GM12878 (cell line): Measurements from ENCODE around the gene PPIF. TPM values are rescaled to one million over a fixed set of nuclear protein-coding genes. Genes with fewer than 3 reads are reported as not detected.

Source experiments
- ATAC-seq: fragments of 200-7000 bp; cut with Tn5 transposase; 3 replicates; pipeline ENCODE4 v1.9.1; 2020; ENCODE audit warnings: mild to moderate bottlenecking, moderate library complexity
- BruUV-seq: library from RNA; stranded (reverse); fragments of 400-500 nt; replicated peaks from 2 replicates; lab custom pipeline; 2021; lab: Mats Ljungman, UMichigan
- CTCF ChIA-PET: fragments of 300-600 bp; sonication (Branson Sonifier 250); formaldehyde crosslinking; extraction: SDS; loops from one replicate; lab custom pipeline; 2021; ENCODE audit warnings: inconsistent platforms; lab: Yijun Ruan, JAX
- POLR2A ChIA-PET: fragments of 350-600 bp; formaldehyde crosslinking; extraction: SDS; loops from one replicate; lab custom pipeline; 2021; ENCODE audit warnings: inconsistent platforms; lab: Charles Lee
- RAD21 ChIA-PET: fragments of 300-600 bp; sonication (Branson Sonifier 250); formaldehyde crosslinking; loops from one replicate; lab custom pipeline; 2023; ENCODE audit warnings: antibody characterized with exemption; ENCODE audit not compliant: unreplicated experiment; lab: Charles Lee
- SMC1A ChIA-PET: fragments of 300-600 bp; sonication (Branson Sonifier 250); formaldehyde crosslinking; loops from one replicate; lab custom pipeline; 2023; ENCODE audit not compliant: unreplicated experiment, uncharacterized antibody; lab: Charles Lee
- DNase-seq: peaks from one replicate; pipeline ENCODE4 v3.0.0-alpha.2; 2011; ENCODE audit warnings: low read depth, low spot score
- FAIRE-seq: peaks from 3 replicates; lab custom pipeline; 2011; peaks lifted over from hg19 to GRCh38; lab: Jason Lieb, UNC
- H2AFZ ChIP-seq: 2 replicates; pipeline ENCODE4 v1.6.0; 2011; ENCODE audit warnings: low read depth, low read length, control low read depth; ENCODE audit not compliant: control insufficient read depth
- H3K27ac ChIP-seq: 2 replicates; pipeline ENCODE4 v1.5.1; 2011; ENCODE audit warnings: control low read depth; ENCODE audit not compliant: control insufficient read depth, insufficient read depth
- H3K27me3 ChIP-seq, 2 experiments: replicated peaks in 1 of 2; 2 replicates each; pipeline versions ENCODE4 v1.6.0 to v1.6.1; 2011; ENCODE audit warnings: low read length in 1 of 2; ENCODE audit not compliant: control insufficient read depth in 2 of 2, insufficient read depth in 2 of 2
- H3K36me3 ChIP-seq, 2 experiments: 2 replicates each; pipeline ENCODE4 v1.5.1; 2011; ENCODE audit warnings: low read length in 1 of 2; ENCODE audit not compliant: control insufficient read depth in 2 of 2, insufficient read depth in 2 of 2
- H3K4me1 ChIP-seq: 2 replicates; pipeline ENCODE4 v1.6.1; 2011; ENCODE audit warnings: mild to moderate bottlenecking, low read length, moderate library complexity, mixed read lengths; ENCODE audit not compliant: control insufficient read depth, insufficient read depth
- H3K4me2 ChIP-seq: 2 replicates; pipeline ENCODE4 v1.6.0; 2011; ENCODE audit warnings: control low read depth; ENCODE audit not compliant: control insufficient read depth, insufficient read depth
- H3K4me3 ChIP-seq: fragments of 200-600 bp; sonication (generic); 2 replicates; pipeline ENCODE4 v1.5.1; 2016
- H3K79me2 ChIP-seq: 2 replicates; pipeline ENCODE4 v1.6.0; 2011; ENCODE audit warnings: low read length; ENCODE audit not compliant: control insufficient read depth, insufficient read depth
- H3K9ac ChIP-seq: 2 replicates; pipeline ENCODE4 v1.8.0; 2011; ENCODE audit warnings: low read length, control low read depth, mixed read lengths; ENCODE audit not compliant: control insufficient read depth, insufficient read depth
- H3K9me3 ChIP-seq: replicated peaks from 3 replicates; pipeline ENCODE4 v1.5.1; 2011; ENCODE audit warnings: mild to moderate bottlenecking, low read length; ENCODE audit not compliant: control insufficient read depth, insufficient read depth
- H4K20me1 ChIP-seq: 2 replicates; pipeline ENCODE4 v1.6.0; 2011; ENCODE audit not compliant: control insufficient read depth, insufficient read depth
- BMI1 ChIP-seq: fragments of 450-650 bp; IDR thresholded peaks from 2 replicates; pipeline ENCODE4 v1.6.1; 2016; ENCODE audit warnings: mild to moderate bottlenecking, moderate library complexity, borderline replicate concordance
- DPF2 ChIP-seq: fragments of 450-650 bp; IDR thresholded peaks from 2 replicates; pipeline ENCODE4 v1.6.1; 2017; ENCODE audit warnings: mild to moderate bottlenecking
- POU2F2 ChIP-seq: IDR thresholded peaks from 3 replicates; pipeline ENCODE4 v1.6.1; 2011; ENCODE audit warnings: low read depth, mild to moderate bottlenecking, low read length, borderline replicate concordance
- STAT1 ChIP-seq: fragments of 450-650 bp; conservative IDR thresholded peaks from 2 replicates; pipeline ENCODE4 v1.6.1; 2014; ENCODE audit warnings: antibody characterized with exemption, mild to moderate bottlenecking
- WGBS: methylation state at CpG from one replicate; pipeline ENCODE4 v1.1.6; 2016; ENCODE audit warnings: low lambda C conversion rate; ENCODE audit not compliant: insufficient replicate concordance, insufficient coverage; ENCODE audit errors: missing lambda C conversion rate; 5-methylcytosine and 5-hydroxymethylcytosine counted together
- in situ Hi-C: fragments of 300-500 bp; cut with MboI; formaldehyde crosslinking; loops from 9 replicates; pipeline ENCODE4 v1.14.3; 2018; ENCODE audit warnings: mixed read lengths
- intact Hi-C: fragments of 100-400 bp; cut with micrococcal nuclease; formaldehyde crosslinking; loops from one replicate; pipeline ENCODE4 v1.14.2; 2022; ENCODE audit not compliant: unreplicated experiment
- polyA plus RNA-seq, 11 experiments: library from polyadenylated mRNA; depleted of rRNA in 4 of 11; unstranded in 6 of 11; stranded (reverse) in 5 of 11; fragments of >200 nt; fragmentation: Nextera tagmentation in 4 of 11; fragmentation: Illumina TruSeq in 1 of 11; extraction: Ambion mirVana in 4 of 11; extraction: Trizol in 1 of 11; gene quantifications; 1 replicate in 1 of 11; 2 replicates in 10 of 11; pipeline versions ENCODE4 v1.2.1 to v1.2.3, GENCODE V29; 2011 to 2016; ENCODE audit warnings: inconsistent platforms in 2 of 11, missing spikeins in 2 of 11, low read depth in 1 of 11
- total RNA-seq, 4 experiments: library from RNA; depleted of rRNA in 3 of 4; stranded (reverse); fragments of >200 nt in 3 of 4; fragmentation: Illumina TruSeq in 1 of 4; extraction: Trizol in 1 of 4; gene quantifications; 2 replicates each; pipeline versions ENCODE4 v1.2.1 to v1.2.3, GENCODE V29; 2013 to 2021
- TF ChIP-seq, protein P1 (sequence below): fragments of 450-650 bp; conservative IDR thresholded peaks from 2 replicates; pipeline ENCODE4 v1.6.1; 2017; ENCODE audit warnings: mild to moderate bottlenecking, moderate library complexity

PPIF gene
- total and polyA plus RNA-seq, 10 of the 15 experiments (the other 5 are each of a cell fraction or from before 2014, with no cell fraction given) = 28.8 to 180 (median 128) TPM

DNA sequence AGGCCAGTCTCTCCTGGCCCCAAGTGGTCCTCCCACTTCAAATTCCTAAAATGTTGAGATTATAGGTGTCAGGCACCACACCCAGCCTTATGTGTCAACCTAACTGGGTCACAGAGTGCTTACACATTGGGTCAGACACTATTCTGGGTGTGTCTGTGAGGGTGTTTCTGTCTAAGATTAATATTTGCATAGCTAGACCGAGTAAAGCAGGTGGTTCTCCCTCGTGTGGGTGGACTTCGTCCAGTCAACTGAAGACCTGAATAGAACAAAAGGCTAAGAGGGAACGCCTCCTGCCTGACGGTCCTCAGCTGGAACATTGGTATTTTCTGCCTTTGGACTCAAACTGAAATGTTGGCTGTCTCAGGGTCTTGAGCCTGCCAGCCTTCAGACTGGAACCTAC lies 11.5 kb downstream of the PPIF start:
- peaks cover 16% of the 10 kb centered on the region for H3K4me1 ChIP-seq
- TF ChIP-seq DPF2 (no peak), POU2F2 (0 out of 3 replicates have a peak, but pooled peaks have one; percentile 32)
- TF ChIP-seq, all 136 proteins: peak for 1
- POLR2A ChIA-PET = interaction anchor here (0.6 kb wide), 1 partner anchor 65 kb away, joined by 3 read pairs; no protein-coding TSS in a partner anchor
- RAD21 ChIA-PET = no interaction called here
- peaks cover 3% of the 10 kb centered on the region for H3K79me2 ChIP-seq
- FAIRE-seq = no peak
- WGBS = 3% methylated on average over 5 of the region's 5 CpGs
- no TSS peak for BruUV-seq
- SMC1A ChIA-PET = no interaction called here
- in situ Hi-C loops = no loop called here
- intact Hi-C loops = no loop called here
- no peaks in the 10 kb centered on the region for H4K20me1 ChIP-seq
- H2AFZ ChIP-seq = no peak overlapping the region
- H3K27ac ChIP-seq = no peak overlapping the region
- no peak for DNase-seq
- H3K4me2 ChIP-seq = no peak overlapping the region
- no peak overlapping the region for H3K4me3 ChIP-seq
- no peaks in the 10 kb centered on the region; the same call in 2 of the 3 replicates for H3K9me3 ChIP-seq
- peak; percentile 56 for ATAC-seq
- no peak overlapping the region for H3K9ac ChIP-seq
- H3K36me3 ChIP-seq = peaks cover 6 to 15% of the 10 kb centered on the region in 2 experiments
- CTCF ChIA-PET = interaction anchor here (0.7 to 4.8 kb wide), 6 partner anchors 10 to 580 kb away, joined by 3 to 24 read pairs (median 8); no protein-coding TSS in a partner anchor
- no peaks in the 10 kb centered on the region for H3K27me3 ChIP-seq

DNA sequence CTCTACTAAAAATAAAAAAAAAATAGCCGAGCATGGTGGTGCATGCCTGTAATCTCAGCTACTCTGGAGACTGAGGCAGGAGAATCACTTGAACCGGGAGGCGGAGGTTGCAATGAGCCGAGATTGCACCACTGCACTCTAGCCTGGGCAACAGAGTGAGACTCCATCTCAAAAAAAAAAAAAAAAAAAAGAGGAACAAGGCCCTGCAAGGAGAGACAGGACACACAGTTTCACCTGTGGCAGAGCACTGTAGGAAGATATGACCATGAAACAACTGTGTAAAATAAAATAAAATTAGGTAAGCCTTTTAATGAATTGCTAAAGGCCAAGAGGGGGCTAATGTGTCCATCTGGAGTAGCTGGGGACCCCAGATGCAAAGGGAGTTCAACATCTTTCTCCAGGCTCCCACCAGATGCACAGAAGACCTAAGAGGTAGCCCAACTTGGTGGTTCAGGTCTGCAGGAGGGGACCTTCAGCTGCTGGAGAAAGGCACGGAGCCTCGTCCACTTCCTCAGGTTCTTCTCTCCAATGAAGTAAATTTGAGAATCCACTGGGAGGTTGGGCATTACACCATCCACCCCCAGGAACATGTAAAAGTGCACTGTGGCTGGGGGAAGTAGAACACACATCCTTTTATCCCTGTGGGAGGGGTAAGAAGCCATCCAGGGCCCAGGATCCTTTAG lies 12.7 kb downstream of the PPIF start:
- ChIA-PET RAD21 (interaction anchor here (0.7 kb wide), 1 partner anchor 721 kb away, joined by 4 read pairs; no protein-coding TSS in a partner anchor), SMC1A (interaction anchor here (1.1 to 1.4 kb wide), 3 partner anchors 9 to 14 kb away, joined by 3 read pairs; no protein-coding TSS in a partner anchor), POLR2A (no interaction called here), CTCF (interaction anchor here (1.3 to 4.8 kb wide), 3 partner anchors 11 to 111 kb away, joined by 5 to 24 read pairs (median 10); no protein-coding TSS in a partner anchor)
- intact Hi-C loops = no loop called here
- ATAC-seq = peak; percentile 35; the same call in 1 of the 3 replicates
- in situ Hi-C loops = no loop called here
- WGBS = 68% methylated on average over 6 of the region's 6 CpGs
- TF ChIP-seq, protein P1, sequence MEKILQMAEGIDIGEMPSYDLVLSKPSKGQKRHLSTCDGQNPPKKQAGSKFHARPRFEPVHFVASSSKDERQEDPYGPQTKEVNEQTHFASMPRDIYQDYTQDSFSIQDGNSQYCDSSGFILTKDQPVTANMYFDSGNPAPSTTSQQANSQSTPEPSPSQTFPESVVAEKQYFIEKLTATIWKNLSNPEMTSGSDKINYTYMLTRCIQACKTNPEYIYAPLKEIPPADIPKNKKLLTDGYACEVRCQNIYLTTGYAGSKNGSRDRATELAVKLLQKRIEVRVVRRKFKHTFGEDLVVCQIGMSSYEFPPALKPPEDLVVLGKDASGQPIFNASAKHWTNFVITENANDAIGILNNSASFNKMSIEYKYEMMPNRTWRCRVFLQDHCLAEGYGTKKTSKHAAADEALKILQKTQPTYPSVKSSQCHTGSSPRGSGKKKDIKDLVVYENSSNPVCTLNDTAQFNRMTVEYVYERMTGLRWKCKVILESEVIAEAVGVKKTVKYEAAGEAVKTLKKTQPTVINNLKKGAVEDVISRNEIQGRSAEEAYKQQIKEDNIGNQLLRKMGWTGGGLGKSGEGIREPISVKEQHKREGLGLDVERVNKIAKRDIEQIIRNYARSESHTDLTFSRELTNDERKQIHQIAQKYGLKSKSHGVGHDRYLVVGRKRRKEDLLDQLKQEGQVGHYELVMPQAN = no peak
- TF ChIP-seq BMI1 (no peak), STAT1 (no peak)
- no TSS peak for BruUV-seq
- H3K4me2 ChIP-seq = no peak overlapping the region
- H4K20me1 ChIP-seq = no peaks in the 10 kb centered on the region
- no peaks in the 10 kb centered on the region; the same call in 2 of the 3 replicates for H3K9me3 ChIP-seq
- peaks cover 9% of the 10 kb centered on the region for H3K4me1 ChIP-seq
- no peak for DNase-seq
- H3K4me3 ChIP-seq = no peak overlapping the region
- H3K27me3 ChIP-seq = no peaks in the 10 kb centered on the region
- FAIRE-seq = no peak
- no peak overlapping the region for H2AFZ ChIP-seq
- H3K79me2 ChIP-seq = no peaks in the 10 kb centered on the region; the same call in 1 of the 2 replicates
- peaks cover under 1 to 6% of the 10 kb centered on the region in 2 experiments for H3K36me3 ChIP-seq
- H3K9ac ChIP-seq = no peak overlapping the region
- H3K27ac ChIP-seq = no peak overlapping the region
